Fibroblast of the aortic adventitia (primary cell): Measurements from ENCODE around the gene TMEM30A. TPM values are rescaled to one million over a fixed set of nuclear protein-coding genes. Genes with fewer than 3 reads are reported as not detected.

ENCODE experiments used
- DNase-seq: peaks from one replicate; pipeline ENCODE4 v3.0.0-alpha.2; 2010; ENCODE audit warnings: low read depth
- H3K4me3 ChIP-seq: 2 replicates; pipeline ENCODE4 v1.5.1; 2011; ENCODE audit warnings: low read depth, mild to moderate bottlenecking, control low read depth, low read length, moderate library complexity
- total RNA-seq: library from RNA; depleted of rRNA; stranded (reverse); fragments of >200 nt; gene quantifications from 2 replicates; pipeline ENCODE4 v1.2.3, GENCODE V29; 2012; ENCODE audit warnings: low replicate concordance
- TF ChIP-seq, protein P1 (sequence below): IDR thresholded peaks from 2 replicates; pipeline ENCODE4 v1.5.1; 2011; ENCODE audit warnings: mild to moderate bottlenecking, low read length, control low read depth, inconsistent platforms; ENCODE audit not compliant: insufficient read depth

The TMEM30A gene
- total RNA-seq, 1 donor = 136 TPM

DNA sequence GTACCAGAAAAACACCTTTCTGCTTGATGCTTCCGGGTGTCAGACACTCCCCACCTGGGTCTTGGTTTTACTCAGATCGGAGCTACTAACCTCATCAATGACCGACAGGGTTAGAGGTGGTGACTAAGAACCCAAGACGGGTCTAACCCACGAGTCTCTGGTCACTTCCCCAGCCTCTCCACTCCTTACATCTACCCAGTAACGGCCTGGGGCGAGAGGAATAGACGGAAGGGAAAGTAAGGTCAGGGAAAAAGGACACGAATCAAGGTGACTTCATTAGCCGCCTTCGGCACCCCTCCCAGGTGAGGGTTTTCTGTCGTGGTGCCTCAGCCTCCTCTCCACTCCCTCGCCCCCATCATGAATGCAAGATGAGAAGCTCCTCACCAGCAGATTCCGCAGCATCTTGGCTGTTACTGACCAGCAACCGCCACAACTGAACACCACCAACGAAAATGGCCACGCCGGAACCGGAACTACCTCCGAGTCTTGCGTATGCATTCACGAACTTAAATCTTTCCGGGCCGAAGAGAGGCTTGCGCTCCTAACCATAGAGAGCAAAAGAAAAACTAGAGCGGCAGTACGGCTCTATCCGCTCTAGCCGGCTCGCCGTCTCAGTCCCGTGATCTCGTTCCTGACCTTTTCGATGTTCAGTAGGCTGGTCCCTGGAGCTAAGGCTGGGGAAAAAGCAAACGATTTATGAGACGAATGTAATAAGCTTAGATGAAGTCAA is 41.1 kb downstream of the TMEM30A start, which contains the start of gene COX7A2:
Gene COX7A2 (minus strand): TSS at position 469 of the 730 bp plus-strand sequence. CDS start 67 bp downstream, at position 402.
- DNase-seq = peak; percentile 99
- TF ChIP-seq, protein P1, sequence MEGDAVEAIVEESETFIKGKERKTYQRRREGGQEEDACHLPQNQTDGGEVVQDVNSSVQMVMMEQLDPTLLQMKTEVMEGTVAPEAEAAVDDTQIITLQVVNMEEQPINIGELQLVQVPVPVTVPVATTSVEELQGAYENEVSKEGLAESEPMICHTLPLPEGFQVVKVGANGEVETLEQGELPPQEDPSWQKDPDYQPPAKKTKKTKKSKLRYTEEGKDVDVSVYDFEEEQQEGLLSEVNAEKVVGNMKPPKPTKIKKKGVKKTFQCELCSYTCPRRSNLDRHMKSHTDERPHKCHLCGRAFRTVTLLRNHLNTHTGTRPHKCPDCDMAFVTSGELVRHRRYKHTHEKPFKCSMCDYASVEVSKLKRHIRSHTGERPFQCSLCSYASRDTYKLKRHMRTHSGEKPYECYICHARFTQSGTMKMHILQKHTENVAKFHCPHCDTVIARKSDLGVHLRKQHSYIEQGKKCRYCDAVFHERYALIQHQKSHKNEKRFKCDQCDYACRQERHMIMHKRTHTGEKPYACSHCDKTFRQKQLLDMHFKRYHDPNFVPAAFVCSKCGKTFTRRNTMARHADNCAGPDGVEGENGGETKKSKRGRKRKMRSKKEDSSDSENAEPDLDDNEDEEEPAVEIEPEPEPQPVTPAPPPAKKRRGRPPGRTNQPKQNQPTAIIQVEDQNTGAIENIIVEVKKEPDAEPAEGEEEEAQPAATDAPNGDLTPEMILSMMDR = no peak

DNA sequence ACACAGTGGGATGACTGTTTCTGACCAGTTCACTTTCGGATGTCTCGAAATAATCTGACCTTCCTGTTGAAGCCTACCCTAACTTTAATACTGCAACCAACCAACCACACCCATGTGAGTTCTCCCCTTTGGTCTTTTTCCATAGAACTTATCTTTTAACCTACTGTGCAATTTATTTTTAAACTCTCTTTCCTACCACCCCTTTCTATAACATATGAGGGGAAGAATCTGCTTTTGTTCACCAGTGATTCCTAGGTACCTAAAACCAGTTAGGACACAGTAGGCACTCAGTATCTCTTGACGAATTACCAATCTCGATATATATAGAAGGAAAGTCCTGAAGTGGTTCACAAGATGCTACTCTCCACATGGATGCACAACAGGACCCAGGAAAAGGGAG is 48.0 kb downstream of the TMEM30A start:
- TF ChIP-seq, protein P1 = no peak

More for the DNA sequence above, 41.1 kb downstream of the TMEM30A start, which contains the start of gene COX7A2:
- peak within 1 kb of the TSS; percentile 90 for H3K4me3 ChIP-seq

DNA sequence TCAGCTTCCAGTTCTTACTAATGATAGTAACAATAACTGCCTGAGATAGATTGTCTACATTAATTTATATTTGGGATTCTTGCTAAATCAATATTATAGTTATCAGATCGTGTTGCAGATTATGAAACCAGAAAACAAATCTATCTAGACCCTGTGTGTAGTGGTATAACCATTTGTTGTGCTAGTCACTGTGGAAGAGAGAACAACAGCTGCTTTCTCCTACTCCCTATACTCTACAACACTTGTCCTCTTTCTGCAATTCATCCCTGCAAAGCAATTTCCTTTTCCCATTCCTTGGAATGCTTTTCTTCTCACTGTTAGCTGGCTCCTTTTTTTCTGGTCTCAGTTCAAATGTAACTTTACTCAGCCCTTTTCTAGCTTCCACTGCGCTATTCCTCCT is 49.3 kb downstream of the TMEM30A start:
- DNase-seq = no peak
- no peak overlapping the region for H3K4me3 ChIP-seq
- TF ChIP-seq, protein P1 = no peak

More for the DNA sequence above, 48.0 kb downstream of the TMEM30A start:
- no peak for DNase-seq
- H3K4me3 ChIP-seq = no peak overlapping the region

DNA sequence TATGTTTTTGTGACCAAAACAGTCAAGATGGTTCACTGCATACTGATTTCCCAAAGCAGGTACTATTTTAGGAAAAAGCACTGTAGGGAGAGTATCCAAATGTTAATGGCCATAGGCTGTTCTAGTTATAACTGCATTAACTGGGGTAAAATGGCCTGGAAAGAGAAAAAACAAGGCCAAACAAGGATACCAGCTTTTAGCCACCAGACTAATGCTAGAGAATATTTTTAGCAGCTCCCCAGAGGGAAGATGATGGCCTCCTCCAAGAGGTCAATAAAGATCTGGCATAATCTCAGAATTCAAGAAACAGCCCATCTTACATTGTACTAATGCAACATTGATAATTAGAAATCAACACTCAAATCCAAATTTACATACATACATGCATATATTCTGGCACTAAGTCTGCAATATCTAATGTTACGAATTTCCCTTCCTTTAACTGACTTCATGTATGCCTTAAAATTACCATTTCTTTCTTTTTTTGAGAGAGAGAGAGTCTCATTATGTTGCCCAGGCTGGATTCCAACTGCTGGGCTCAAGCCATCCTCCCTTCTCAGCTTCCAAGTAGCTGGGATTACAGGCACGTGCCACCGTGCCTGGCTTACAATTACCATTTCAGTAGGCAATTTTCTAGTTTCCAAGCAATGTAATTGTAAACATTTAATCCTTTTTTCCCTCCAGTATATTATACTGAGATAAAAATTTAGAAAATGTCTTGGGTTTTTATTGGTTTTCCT is 50.3 kb downstream of the TMEM30A start:
- H3K4me3 ChIP-seq = no peak overlapping the region
- TF ChIP-seq, protein P1 = no peak
- peak; percentile 22 for DNase-seq

DNA sequence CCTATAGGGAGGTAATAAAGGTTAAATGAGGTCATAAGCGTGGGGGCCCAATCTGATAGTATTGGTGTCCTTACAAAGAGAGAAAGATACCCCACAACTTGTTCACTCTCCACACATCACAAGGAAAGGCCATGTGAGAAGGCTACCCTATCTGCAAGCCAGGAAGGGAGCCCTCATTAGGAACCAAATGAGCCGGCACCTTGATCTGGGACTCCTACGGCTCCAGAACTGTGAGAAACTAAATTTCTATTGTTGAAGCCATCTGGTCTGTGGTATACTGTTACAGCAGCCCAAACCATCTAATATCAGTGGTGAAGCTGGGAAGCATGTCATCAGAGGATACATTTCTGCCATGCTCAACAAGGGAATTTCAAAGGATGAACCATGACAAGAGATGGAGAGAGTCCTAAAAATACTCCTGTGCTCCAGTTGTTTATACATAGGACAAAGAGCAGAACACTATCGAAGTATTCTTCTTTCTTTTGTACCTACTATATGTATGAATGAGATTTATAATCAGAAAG is 51.4 kb downstream of the TMEM30A start:
- H3K4me3 ChIP-seq = no peak overlapping the region
- no peak for DNase-seq
- TF ChIP-seq, protein P1 = no peak

DNA sequence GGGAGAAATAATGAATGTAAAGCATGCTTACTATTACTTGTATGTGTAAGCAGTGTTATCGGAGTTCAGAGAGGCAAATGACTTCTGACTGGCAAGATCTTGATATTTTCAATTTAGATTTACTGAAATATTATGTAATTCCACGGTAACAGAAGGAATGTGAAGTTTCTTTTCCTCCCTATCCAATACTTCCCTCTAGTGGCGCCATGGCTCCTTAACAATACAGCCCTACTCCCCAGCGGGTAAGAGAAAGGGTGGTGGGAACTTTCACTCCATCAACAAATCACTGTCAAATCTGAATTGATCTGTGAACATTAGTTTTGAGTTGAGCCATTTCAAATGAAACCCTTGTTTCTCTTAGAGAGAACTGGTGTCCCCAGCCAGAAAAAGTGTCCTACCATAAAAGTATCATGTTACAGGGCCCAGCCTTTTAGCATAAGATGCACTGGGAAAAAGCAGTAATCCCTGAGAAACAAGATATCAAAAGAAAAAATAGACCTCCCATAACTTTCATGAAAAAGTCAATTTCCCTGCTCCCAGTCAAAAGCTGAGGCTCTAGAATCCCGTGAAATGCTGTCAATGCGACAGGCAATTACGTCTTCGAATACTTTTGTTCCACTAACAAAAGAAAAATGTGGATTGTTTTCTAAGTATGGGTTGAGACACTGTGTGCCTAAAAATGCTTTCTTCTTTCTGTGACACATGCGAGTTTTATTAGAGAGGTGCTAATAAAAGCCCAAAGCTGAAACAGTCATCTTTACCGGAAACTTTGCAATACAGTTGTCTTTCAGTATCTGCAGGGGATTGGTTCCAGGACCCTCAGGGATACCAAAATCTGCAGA is 53.9 kb downstream of the TMEM30A start:
- DNase-seq = peak; percentile 78
- H3K4me3 ChIP-seq = no peak overlapping the region

More for the DNA sequence above, 53.9 kb downstream of the TMEM30A start:
- TF ChIP-seq, protein P1 = peak; percentile 87
